Head of caudate nucleus (tissue), 42 donors: Measurements from ENCODE around the gene PRR15L.
"Not testable (repeated sequence)": the region's sequence is repeated elsewhere in the genome, so short reads cannot be mapped to it uniquely, and the experiment has no call there.

Source experiments
- DNase-seq, 42 donors: peaks; one replicate each; pipeline versions ENCODE4 v3.0.0 to v3.0.0-alpha.2; 2020 to 2021; ENCODE audit warnings: mixed read lengths in 7 of 42
- intact Hi-C: fragments of 100-400 bp; cut with DNase I; formaldehyde crosslinking; loops from one replicate; pipeline ENCODE4 v1.15.0; 2022

PRR15L gene

GRCh38 chr17:47945529-47946508 is 11.9 kb downstream of the PRR15L start:
- intact Hi-C loops, result no loop called here

GRCh38 chr17:47945080-47945479 is 12.6 kb downstream of the PRR15L start:
- peak in 11 of 42 donors; percentile 11 to 54 (median 33) for DNase-seq
- intact Hi-C loops, result no loop called here

More at GRCh38 chr17:47945529-47946508, 11.9 kb downstream of the PRR15L start:
- peak in 11 of 42 donors; percentile 17 to 41 (median 32) for DNase-seq

GRCh38 chr17:47942568-47942967 is 15.1 kb downstream of the PRR15L start:
- no peak for DNase-seq
- intact Hi-C loops, result no loop called here

GRCh38 chr17:47942096-47942510 is 15.6 kb downstream of the PRR15L start:
- intact Hi-C loops, result no loop called here
- no peak for DNase-seq

GRCh38 chr17:47941246-47942095 is 16.2 kb downstream of the PRR15L start, which contains the start of gene PNPO:
Gene PNPO, plus strand, starts transcription at chr17:47941571. Its CDS starts 105 bp downstream, at chr17:47941676.
- DNase-seq, result peak; percentile 89 to 99 (median 96)
- intact Hi-C loops, result no loop called here

- DNase-seq, result no peak
- intact Hi-C loops, result no loop called here
These were observed 19.7 kb downstream of the PRR15L start for GRCh38 chr17:47937941-47938340.

DNA sequence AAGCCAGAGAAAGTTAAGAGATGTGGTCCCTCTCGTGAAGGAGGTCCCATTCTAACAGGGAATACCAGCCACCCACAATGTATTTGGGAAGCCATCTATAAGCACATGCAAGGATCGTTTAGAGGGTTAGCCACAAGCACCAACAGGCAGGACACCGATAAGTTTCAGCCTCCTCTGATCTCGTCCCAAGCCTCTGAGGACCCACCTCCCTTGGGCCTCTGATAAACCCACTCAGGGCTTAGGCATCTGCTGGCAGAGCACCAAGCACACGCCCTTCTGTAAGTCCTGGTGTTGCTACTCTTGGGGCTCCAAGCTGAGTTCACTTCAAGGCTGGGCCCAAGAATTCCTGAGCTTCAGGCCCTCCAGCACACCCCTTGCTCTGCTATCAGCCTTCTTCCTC is 21.7 kb downstream of the PRR15L start:
- intact Hi-C loops, result no loop called here
- DNase-seq, result no peak

- DNase-seq, intact Hi-C loops: not testable (repeated sequence)
These were observed 22.2 kb downstream of the PRR15L start for GRCh38 chr17:47935468-47935867.

- intact Hi-C loops, result no loop called here
These were observed 22.8 kb downstream of the PRR15L start for GRCh38 chr17:47934856-47935255.

DNA sequence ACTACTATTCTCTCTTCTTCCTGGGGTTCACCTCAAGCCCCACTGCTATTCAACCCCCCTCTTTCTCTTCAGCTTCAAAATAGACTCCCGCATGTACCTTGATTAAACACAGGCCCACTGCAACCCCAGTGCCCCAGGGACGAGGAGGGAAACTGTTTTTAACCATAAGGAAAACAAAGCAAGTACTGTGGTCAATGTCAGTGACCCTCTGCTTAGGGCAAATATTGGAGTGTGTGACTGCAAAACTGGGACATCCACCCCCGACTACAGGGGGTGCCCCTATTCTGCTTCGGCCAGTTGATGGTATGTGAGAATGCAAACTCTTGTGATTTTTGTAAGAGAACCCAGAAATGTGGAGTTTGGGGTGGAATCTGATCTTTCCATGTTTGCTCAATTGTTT is 25.8 kb downstream of the PRR15L start:
- intact Hi-C loops, result no loop called here
- no peak for DNase-seq

More at GRCh38 chr17:47934856-47935255, 22.8 kb downstream of the PRR15L start:
- no peak for DNase-seq

GRCh38 chr17:47929218-47930000 is 28.3 kb downstream of the PRR15L start:
- peak in 1 of 42 donors; percentile 35 for DNase-seq
- intact Hi-C loops, result no loop called here

DNA sequence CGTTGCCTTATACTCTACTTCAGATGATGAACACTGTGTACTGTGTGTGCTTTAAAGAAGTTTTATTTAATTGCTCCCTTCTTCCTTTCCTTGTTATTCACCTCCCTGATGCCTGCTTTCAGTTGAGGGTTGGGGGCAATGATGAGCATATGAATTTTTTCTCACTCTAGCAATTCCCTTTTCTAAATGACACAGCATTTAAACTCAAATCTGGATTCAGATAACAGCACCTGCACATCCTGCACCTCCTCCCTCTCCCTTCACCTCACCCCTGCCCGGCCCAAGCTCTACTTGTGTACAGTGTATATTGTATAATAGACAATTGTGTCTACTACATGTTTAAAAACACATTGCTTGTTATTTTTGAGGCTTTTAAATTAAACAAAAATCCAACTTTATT is 29.3 kb downstream of the PRR15L start:
- no peak for DNase-seq
- intact Hi-C loops, result no loop called here

- intact Hi-C loops, result no loop called here
- DNase-seq, result no peak
These were observed 29.8 kb downstream of the PRR15L start for GRCh38 chr17:47927821-47928400.

GRCh38 chr17:47925678-47925988 is 32.0 kb downstream of the PRR15L start:
- DNase-seq, result no peak
- intact Hi-C loops, result no loop called here

- intact Hi-C loops, result no loop called here
These were observed 32.7 kb downstream of the PRR15L start for GRCh38 chr17:47924785-47925677.

GRCh38 chr17:47919889-47920288 is 37.8 kb downstream of the PRR15L start:
- DNase-seq, intact Hi-C loops: not testable (repeated sequence)

More at GRCh38 chr17:47924785-47925677, 32.7 kb downstream of the PRR15L start:
- no peak for DNase-seq

GRCh38 chr17:47918991-47919390 is 38.7 kb downstream of the PRR15L start:
- no peak for DNase-seq
- intact Hi-C loops, result no loop called here

DNA sequence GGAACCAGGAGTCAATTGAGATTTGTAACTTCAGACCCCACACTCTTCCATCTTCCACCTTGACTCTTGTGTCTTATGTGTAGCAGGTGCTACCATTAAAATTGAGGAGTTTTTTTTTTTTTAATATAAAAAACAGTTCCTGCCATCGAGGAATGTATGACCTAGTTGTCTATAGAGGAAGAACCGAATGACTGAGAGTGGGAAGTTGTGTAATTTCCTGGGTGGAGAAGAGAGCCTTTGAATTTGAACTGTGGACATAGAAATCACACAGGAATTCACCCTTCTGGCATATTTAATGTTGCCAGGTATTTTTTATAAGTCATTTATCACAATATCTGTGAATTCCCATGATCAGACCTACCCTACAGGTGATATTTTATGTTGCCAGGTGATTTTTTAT is 39.7 kb downstream of the PRR15L start:
- intact Hi-C loops, result no loop called here
- DNase-seq, result no peak
